Heart right ventricle (tissue), 16 donors: ENCODE data around the gene SLC17A9. TPM values are rescaled to one million over a fixed set of nuclear protein-coding genes. Genes with fewer than 3 reads are reported as not detected.

Experiments
- ATAC-seq, 8 donors: fragments of 200-7000 bp; cut with Tn5 transposase; one replicate each; pipeline ENCODE4 v1.9.1; 2020; ENCODE audit warnings: mild to moderate bottlenecking in 8 of 8, moderate library complexity in 8 of 8, moderate number of reproducible peaks in 1 of 8
- DNase-seq, 2 donors: peaks; one replicate each; pipeline ENCODE4 v3.0.0-alpha.2; 2020
- H3K27ac ChIP-seq, 10 donors: fragments of 200-600 bp; sonication (generic) in 2 of 10; one replicate each; pipeline versions ENCODE4 v1.5.0 to v1.8.0; 2020 to 2022; ENCODE audit warnings: mild to moderate bottlenecking in 3 of 10
- H3K27me3 ChIP-seq, 7 donors: fragments of 200-600 bp; one replicate each; pipeline ENCODE4 v1.8.0; 2021 to 2022; ENCODE audit warnings: mild to moderate bottlenecking in 2 of 7
- H3K36me3 ChIP-seq, 9 donors: fragments of 200-600 bp; sonication (generic) in 1 of 9; one replicate each; pipeline versions ENCODE4 v1.5.0 to v1.8.0; 2020 to 2022; ENCODE audit warnings: mild to moderate bottlenecking in 2 of 9
- H3K4me1 ChIP-seq, 9 donors: fragments of 200-600 bp; sonication (generic) in 1 of 9; one replicate each; pipeline versions ENCODE4 v1.5.0 to v1.8.0; 2020 to 2022; ENCODE audit warnings: mild to moderate bottlenecking in 4 of 9
- H3K4me3 ChIP-seq, 10 donors: fragments of 200-600 bp; sonication (generic) in 2 of 10; one replicate each; pipeline versions ENCODE4 v1.5.0 to v1.8.0; 2020 to 2022; ENCODE audit warnings: mild to moderate bottlenecking in 7 of 10, moderate library complexity in 2 of 10
- H3K9me3 ChIP-seq, 11 donors: fragments of 200-600 bp in 10 of 11; sonication (generic) in 2 of 11; one replicate each; pipeline versions ENCODE4 v1.5.0 to v1.8.0; 2013 to 2022; ENCODE audit warnings: mild to moderate bottlenecking in 2 of 11, control low read depth in 1 of 11, moderate library complexity in 1 of 11
- WGBS, 2 donors: extraction: QIAGEN DNeasy Blood & Tissue Kit; methylation state at CpG; one replicate each; pipeline ENCODE4 v1.1.7; 2013; ENCODE audit warnings: inconsistent platforms in 1 of 2; 5-methylcytosine and 5-hydroxymethylcytosine counted together
- intact Hi-C, 10 donors: fragments of 100-400 bp; cut with DNase I; formaldehyde crosslinking; loops; one replicate each; pipeline versions ENCODE4 v1.11.1 to v1.14.2; 2022
- polyA plus RNA-seq, 2 donors: library from polyadenylated mRNA; stranded (reverse); fragments of 200-250 nt; gene quantifications; one replicate each; pipeline ENCODE4 v1.2.3, GENCODE V29; 2013
- total RNA-seq, 10 donors: library from RNA; stranded (reverse); fragmentation: NEBNext Ultra II Directional in 3 of 10; extraction: Animal tissue kit (Norgen Biotek cat#: 25700) in 3 of 10; gene quantifications; one replicate each; pipeline versions ENCODE4 v1.2.1 to v1.2.4, GENCODE V29; 2021 to 2023
- TF ChIP-seq, protein P1 (sequence below), 9 donors: fragments of 200-600 bp; sonication (generic) in 2 of 9; IDR thresholded peaks; one replicate each; pipeline versions ENCODE4 v1.5.0 to v1.8.0; 2021 to 2022; ENCODE audit warnings: antibody characterized with exemption in 9 of 9, mild to moderate bottlenecking in 5 of 9, moderate library complexity in 1 of 9
- donor health status: Arrhythmogenic right ventricular cardiomyopathy.
- donor health status: ischemic (EF 13 %, LVEDD 7.1; RV severe dilation, severe dysfunction).
- donor health status: healthy with polysubstance abuse.
- donor health status: DM: no; HTN: yes; CAD: no.
- donor health status: DM: no; HTN: no; CAD: no.
- donor health status: ischemic (EF 25% LVEDD 6.9; RV normal size, moderate dysfunction).
- donor health status: ischemic (EF 25% LVEDD 5.7; RV mildly dilated, moderate dysfunction).
- donor health status: healthy.
- donor health status: DM: yes; HTN: yes; CAD: no.
- donor health status: Ischemic cardiomyopathy.
- donor health status: ischemic (EF 35%, LVEDD 5.7; RV mildly dilated, moderate dysfunction).
- donor health status: nonischemic (EF 11% LVEDD 7.7; RV severe dilation, severe dysfunction).
- donor health status: DM: yes; HTN: yes; CAD: no.
- donor health status: PGD.
- donor health status: ischemic (EF 29% LVEDD 5.4; RV normal size, mild dysfunction).
- donor health status: nonischemic (EF 23%, LVEDD 6.1; RV moderate dilation, normal function).

Gene SLC17A9
- total and polyA plus RNA-seq, 12 donors: 0.19 to 8.3 (median 1.0) TPM

DNA sequence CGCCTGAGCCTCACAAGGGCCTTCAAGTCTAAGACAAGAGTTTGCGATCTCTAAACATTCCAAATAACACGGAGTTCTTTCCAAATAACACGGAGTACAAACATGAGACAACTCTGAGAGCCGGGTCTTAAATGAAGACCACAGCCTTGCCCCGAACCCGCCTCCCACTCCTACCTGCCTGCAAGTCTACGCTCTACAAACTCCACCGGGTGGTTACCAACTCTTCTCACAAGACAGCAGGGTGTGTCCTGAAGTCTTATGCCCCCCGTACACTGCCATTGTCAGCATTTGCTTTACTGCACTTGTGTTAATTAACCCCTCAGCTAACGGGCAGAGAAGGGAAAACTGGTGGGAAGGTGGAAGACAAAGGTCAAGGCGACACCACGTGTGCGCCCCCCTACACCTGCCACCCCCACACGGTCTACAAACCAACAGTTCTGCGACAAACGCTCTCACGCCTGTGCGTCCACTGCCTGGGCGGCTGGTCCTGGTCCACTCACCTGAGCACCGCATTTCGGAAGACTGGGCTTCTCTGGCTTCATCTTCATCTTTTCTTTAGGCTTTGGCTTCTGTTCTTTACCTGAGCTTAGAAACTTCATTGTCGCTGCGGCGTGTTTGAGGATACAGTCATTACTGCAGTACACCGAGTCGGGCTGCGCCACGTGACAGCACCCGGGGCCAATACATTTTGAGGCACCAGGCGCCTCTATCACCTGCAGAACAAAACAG, 45.7 kb upstream of the SLC17A9 start:
- 89 to 92% methylated on average over 31 of the region's 31 CpGs for WGBS, 2 donors
- H3K27me3 ChIP-seq: no peaks in the 10 kb centered on the region
- H3K9me3 ChIP-seq: no peaks in the 10 kb centered on the region
- intact Hi-C loops: no loop called here
- TF ChIP-seq, protein P1, sequence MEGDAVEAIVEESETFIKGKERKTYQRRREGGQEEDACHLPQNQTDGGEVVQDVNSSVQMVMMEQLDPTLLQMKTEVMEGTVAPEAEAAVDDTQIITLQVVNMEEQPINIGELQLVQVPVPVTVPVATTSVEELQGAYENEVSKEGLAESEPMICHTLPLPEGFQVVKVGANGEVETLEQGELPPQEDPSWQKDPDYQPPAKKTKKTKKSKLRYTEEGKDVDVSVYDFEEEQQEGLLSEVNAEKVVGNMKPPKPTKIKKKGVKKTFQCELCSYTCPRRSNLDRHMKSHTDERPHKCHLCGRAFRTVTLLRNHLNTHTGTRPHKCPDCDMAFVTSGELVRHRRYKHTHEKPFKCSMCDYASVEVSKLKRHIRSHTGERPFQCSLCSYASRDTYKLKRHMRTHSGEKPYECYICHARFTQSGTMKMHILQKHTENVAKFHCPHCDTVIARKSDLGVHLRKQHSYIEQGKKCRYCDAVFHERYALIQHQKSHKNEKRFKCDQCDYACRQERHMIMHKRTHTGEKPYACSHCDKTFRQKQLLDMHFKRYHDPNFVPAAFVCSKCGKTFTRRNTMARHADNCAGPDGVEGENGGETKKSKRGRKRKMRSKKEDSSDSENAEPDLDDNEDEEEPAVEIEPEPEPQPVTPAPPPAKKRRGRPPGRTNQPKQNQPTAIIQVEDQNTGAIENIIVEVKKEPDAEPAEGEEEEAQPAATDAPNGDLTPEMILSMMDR (IDR thresholded peaks at IDR 0.05): no peak
- DNase-seq (no peak), ATAC-seq (no peak)
- no peak overlapping the region for H3K4me3 ChIP-seq
- H3K27ac ChIP-seq: no peak overlapping the region
- peaks cover 5 to 100% (median 83%) of the 10 kb centered on the region in 9 donors for H3K36me3 ChIP-seq
- H3K4me1 ChIP-seq: peaks cover 0 to 20% (median 4%) of the 10 kb centered on the region in 9 donors

- TF ChIP-seq, protein P1 (IDR thresholded peaks at IDR 0.05): peak in 8 of 9 donors; percentile 23 to 56 (median 40)
- Histone ChIP-seq H3K9me3 (no peaks in the 10 kb centered on the region), H3K4me3 (no peak overlapping the region), H3K27ac (no peak overlapping the region), H3K27me3 (no peaks in the 10 kb centered on the region), H3K36me3 (peaks cover 5 to 100% (median 83%) of the 10 kb centered on the region in 9 donors), H3K4me1 (peaks cover 0 to 27% (median 6%) of the 10 kb centered on the region in 9 donors)
- ATAC-seq (no peak), DNase-seq (no peak)
- intact Hi-C loops: no loop called here
- 73 to 75% methylated on average over 16 of the region's 16 CpGs for WGBS, 2 donors
Observed at GRCh38 chr20:62907384-62908317, 44.9 kb upstream of the SLC17A9 start.

DNA sequence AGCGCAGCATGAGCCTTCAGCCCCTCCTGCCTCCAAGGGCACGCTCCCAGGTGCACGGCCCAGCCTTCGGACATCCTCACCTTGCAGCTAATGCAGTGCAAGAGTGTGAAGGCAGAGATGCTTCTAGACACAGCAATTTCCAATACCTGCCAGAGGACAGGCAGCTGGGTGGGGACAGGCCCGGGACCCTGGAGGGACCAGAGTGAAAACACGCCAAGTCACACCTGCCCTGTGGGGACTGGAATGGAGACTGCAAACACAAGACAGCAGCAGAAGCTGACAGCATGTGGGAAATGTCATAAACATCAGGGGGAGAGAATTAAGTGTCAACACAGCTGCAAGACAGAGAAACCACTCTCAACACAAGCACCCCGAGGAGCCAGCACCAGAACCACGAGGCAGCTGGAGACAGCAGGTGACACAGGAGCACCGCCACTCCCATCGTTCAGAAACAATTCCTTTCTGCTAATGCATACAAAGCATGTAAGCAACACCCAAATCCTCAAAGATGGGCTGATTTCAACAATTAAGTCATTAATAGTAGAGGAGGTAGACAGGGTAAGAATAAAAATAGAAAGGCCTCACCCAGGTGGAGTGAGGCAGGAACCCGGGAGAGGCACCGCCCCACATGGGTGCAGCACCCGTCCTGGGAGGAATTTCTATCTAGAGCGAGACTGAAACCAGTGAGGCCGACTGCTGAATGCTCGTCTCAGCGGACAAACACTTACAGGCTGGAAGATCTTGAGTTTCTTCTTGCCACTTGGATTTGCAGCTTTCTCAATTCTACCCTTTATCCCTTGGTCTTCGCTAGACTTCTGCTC, 43.3 kb upstream of the SLC17A9 start:
- intact Hi-C loops: no loop called here
- no peaks in the 10 kb centered on the region for H3K9me3 ChIP-seq
- H3K4me3 ChIP-seq: no peak overlapping the region
- H3K27me3 ChIP-seq: no peaks in the 10 kb centered on the region
- H3K36me3 ChIP-seq: peaks cover 5 to 100% (median 73%) of the 10 kb centered on the region in 9 donors
- peaks cover 12 to 39% (median 21%) of the 10 kb centered on the region in 9 donors for H3K4me1 ChIP-seq
- ATAC-seq (no peak), DNase-seq (no peak)
- H3K27ac ChIP-seq: no peak overlapping the region
- 85 to 88% methylated on average over 18 of the region's 18 CpGs for WGBS, 2 donors
- TF ChIP-seq, protein P1 (IDR thresholded peaks at IDR 0.05): no peak
